Liver (tissue), 9 donors: Measurements from ENCODE around the gene ABL2. TPM values are rescaled to one million over a fixed set of nuclear protein-coding genes. Genes with fewer than 3 reads are reported as not detected.

Experiments
- DNase-seq: peaks from one replicate; pipeline ENCODE4 v3.0.0-alpha.2; 2017; ENCODE audit warnings: low spot score
- H3K27ac ChIP-seq, 2 donors: one replicate each; pipeline ENCODE4 v1.7.0; 2013; ENCODE audit warnings: inconsistent platforms in 2 of 2, low read length in 2 of 2, control low read depth in 1 of 2, low read depth in 1 of 2, mild to moderate bottlenecking in 1 of 2
- H3K27me3 ChIP-seq, 4 donors: one replicate each; pipeline versions ENCODE4 v1.6.1 to v1.7.0; 2013; ENCODE audit warnings: low read length in 3 of 4, inconsistent platforms in 1 of 4, mild to moderate bottlenecking in 1 of 4, moderate library complexity in 1 of 4; ENCODE audit not compliant: control insufficient read depth in 4 of 4, insufficient read depth in 4 of 4
- H3K36me3 ChIP-seq, 4 donors: one replicate each; pipeline versions ENCODE4 v1.6.1 to v1.7.0; 2013; ENCODE audit warnings: low read length in 3 of 4, mild to moderate bottlenecking in 3 of 4, low read depth in 1 of 4, moderate library complexity in 1 of 4; ENCODE audit not compliant: control insufficient read depth in 4 of 4, insufficient read depth in 3 of 4
- H3K4me1 ChIP-seq, 4 donors: one replicate each; pipeline versions ENCODE4 v1.6.1 to v1.7.0; 2013; ENCODE audit warnings: low read length in 3 of 4, mild to moderate bottlenecking in 3 of 4, moderate library complexity in 1 of 4; ENCODE audit not compliant: control insufficient read depth in 4 of 4, insufficient read depth in 4 of 4
- H3K4me3 ChIP-seq, 3 donors: one replicate each; pipeline versions ENCODE4 v1.6.1 to v1.7.0; 2013; ENCODE audit warnings: low read length in 3 of 3, control low read depth in 1 of 3, low read depth in 1 of 3, mild to moderate bottlenecking in 1 of 3
- H3K9ac ChIP-seq, 2 donors: one replicate each; pipeline ENCODE4 v1.7.0; 2013; ENCODE audit warnings: low read length in 2 of 2, mild to moderate bottlenecking in 2 of 2, moderate library complexity in 2 of 2, control low read depth in 1 of 2, low read depth in 1 of 2
- H3K9me3 ChIP-seq, 4 donors: one replicate each; pipeline versions ENCODE4 v1.6.1 to v1.7.0; 2013; ENCODE audit warnings: low read length in 3 of 4; ENCODE audit not compliant: control insufficient read depth in 4 of 4
- CTCF ChIP-seq: fragments of 150-350 bp; IDR thresholded peaks from 2 replicates; pipeline ENCODE4 v1.5.1; 2017; ENCODE audit warnings: improper control_type of control experiment, low read depth, low read length; ENCODE audit not compliant: missing input control
- EGR1 ChIP-seq, 2 donors: IDR thresholded peaks; 2 replicates each; pipeline ENCODE4 v1.6.1; 2016 to 2018; ENCODE audit warnings: antibody characterized with exemption in 2 of 2, low read depth in 2 of 2
- FOXA1 ChIP-seq: IDR thresholded peaks from 2 replicates; pipeline ENCODE4 v1.6.1; 2016; ENCODE audit warnings: antibody characterized with exemption
- FOXA2 ChIP-seq: IDR thresholded peaks from 2 replicates; pipeline ENCODE4 v1.6.1; 2016; ENCODE audit warnings: antibody characterized with exemption
- GABPA ChIP-seq, 2 donors: IDR thresholded peaks in 1 of 2; conservative IDR thresholded peaks in 1 of 2; 2 replicates each; pipeline ENCODE4 v1.6.1; 2016; ENCODE audit warnings: antibody characterized with exemption in 2 of 2, mild to moderate bottlenecking in 1 of 2, moderate library complexity in 1 of 2
- HNF4A ChIP-seq, 2 donors: conservative IDR thresholded peaks; 2 replicates each; pipeline ENCODE4 v1.6.1; 2016; ENCODE audit warnings: antibody characterized with exemption in 2 of 2, mild to moderate bottlenecking in 2 of 2
- JUND ChIP-seq, 2 donors: IDR thresholded peaks; 2 replicates each; pipeline ENCODE4 v1.6.1; 2016; ENCODE audit warnings: antibody characterized with exemption in 2 of 2
- MAX ChIP-seq: IDR thresholded peaks from 2 replicates; pipeline ENCODE4 v1.6.1; 2016; ENCODE audit warnings: antibody characterized with exemption
- NR2F2 ChIP-seq: IDR thresholded peaks from 2 replicates; pipeline ENCODE4 v1.6.1; 2016; ENCODE audit warnings: antibody characterized with exemption
- RAD21 ChIP-seq, 2 donors: IDR thresholded peaks; 2 replicates each; pipeline ENCODE4 v1.6.1; 2016; ENCODE audit warnings: antibody characterized with exemption in 2 of 2, mild to moderate bottlenecking in 2 of 2
- REST ChIP-seq: IDR thresholded peaks from 2 replicates; pipeline ENCODE4 v1.6.1; 2016; ENCODE audit warnings: antibody characterized with exemption, mild to moderate bottlenecking
- RXRA ChIP-seq, 2 donors: IDR thresholded peaks; 2 replicates each; pipeline ENCODE4 v1.6.1; 2017 to 2018; ENCODE audit warnings: antibody characterized with exemption in 2 of 2, mild to moderate bottlenecking in 1 of 2
- SP1 ChIP-seq: IDR thresholded peaks from 2 replicates; pipeline ENCODE4 v1.6.1; 2018; ENCODE audit warnings: antibody characterized with exemption, mild to moderate bottlenecking
- TAF1 ChIP-seq: conservative IDR thresholded peaks from 2 replicates; pipeline ENCODE4 v1.6.1; 2016; ENCODE audit warnings: antibody characterized with exemption, mild to moderate bottlenecking
- YY1 ChIP-seq: IDR thresholded peaks from 2 replicates; pipeline ENCODE4 v1.6.1; 2016; ENCODE audit warnings: antibody characterized with exemption, mild to moderate bottlenecking
- ZBTB33 ChIP-seq: IDR thresholded peaks from 2 replicates; pipeline ENCODE4 v1.6.1; 2016; ENCODE audit warnings: antibody characterized with exemption
- WGBS: extraction: QIAGEN DNeasy Blood & Tissue Kit; methylation state at CpG from one replicate; pipeline ENCODE4 v1.1.7; 2013; 5-methylcytosine and 5-hydroxymethylcytosine counted together
- polyA plus RNA-seq, 2 donors: library from polyadenylated mRNA; stranded (reverse) in 1 of 2; unstranded in 1 of 2; fragments of 200-250 nt in 1 of 2; fragments of >200 nt in 1 of 2; fragmentation: Nextera tagmentation in 1 of 2; extraction: Ambion mirVana in 1 of 2; gene quantifications; one replicate each; pipeline versions ENCODE4 v1.2.1 to v1.2.3, GENCODE V29; 2013 to 2015
- total RNA-seq, 2 donors: library from RNA; depleted of rRNA; stranded (reverse); fragments of >200 nt; gene quantifications; one replicate each; pipeline ENCODE4 v1.2.3, GENCODE V29; 2014
- TF ChIP-seq, protein P1 (sequence below): IDR thresholded peaks from 2 replicates; pipeline ENCODE4 v1.6.1; 2016; ENCODE audit warnings: antibody characterized with exemption
- donor health status: healthy.
- donor health status: healthy.
- donor health status: healthy.
- donor health status: healthy.
- donor health status: healthy.

The ABL2 gene
- total and polyA plus RNA-seq, 4 donors = 1.8 to 7.8 (median 3.4) TPM

- no peak overlapping the region for H3K4me3 ChIP-seq
- TF ChIP-seq FOXA2 = no peak
- no peak for TF ChIP-seq CTCF
- TF ChIP-seq RXRA (IDR thresholded peaks at IDR 0.05) = no peak
- TF ChIP-seq MAX = no peak
- no peak for TF ChIP-seq YY1
- no peak for TF ChIP-seq SP1
- no peak for TF ChIP-seq REST
- no peak for TF ChIP-seq NR2F2
- no peak for TF ChIP-seq HNF4A (conservative IDR thresholded peaks at IDR 0.05)
- no peak for TF ChIP-seq ZBTB33
- no peak for TF ChIP-seq FOXA1
- TF ChIP-seq TAF1 = no peak
- no peak for TF ChIP-seq EGR1 (IDR thresholded peaks at IDR 0.05; ENCODE audit: low read depth in 2 of 2)
- TF ChIP-seq, protein P1, sequence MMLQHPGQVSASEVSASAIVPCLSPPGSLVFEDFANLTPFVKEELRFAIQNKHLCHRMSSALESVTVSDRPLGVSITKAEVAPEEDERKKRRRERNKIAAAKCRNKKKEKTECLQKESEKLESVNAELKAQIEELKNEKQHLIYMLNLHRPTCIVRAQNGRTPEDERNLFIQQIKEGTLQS = no peak
- no peak for TF ChIP-seq RAD21 (IDR thresholded peaks at IDR 0.05)
- no peak overlapping the region for H3K27ac ChIP-seq
- H3K36me3 ChIP-seq = no peaks in the 10 kb centered on the region
- H3K4me1 ChIP-seq = no peaks in the 10 kb centered on the region
- H3K27me3 ChIP-seq = no peaks in the 10 kb centered on the region
- no peak for DNase-seq
- 87% methylated on average over 1 of the region's 1 CpG for WGBS
- no peak overlapping the region for H3K9ac ChIP-seq
- H3K9me3 ChIP-seq = no peaks in the 10 kb centered on the region
Observed at GRCh38 chr1:179195376-179195775, 34.1 kb downstream of the ABL2 start.

GRCh38 chr1:179194068-179194537 is 35.4 kb downstream of the ABL2 start:
- no peak overlapping the region for H3K9ac ChIP-seq
- TF ChIP-seq MAX (no peak), EGR1 (IDR thresholded peaks at IDR 0.05; ENCODE audit: low read depth in 2 of 2) (no peak), CTCF (no peak), FOXA2 (no peak), JUND (IDR thresholded peaks at IDR 0.05) (no peak), GABPA (IDR thresholded peaks at IDR 0.05 in 1 of 2, conservative IDR thresholded peaks at IDR 0.05 in 1 of 2) (no peak), ZBTB33 (no peak), HNF4A (conservative IDR thresholded peaks at IDR 0.05) (no peak)
- TF ChIP-seq, protein P1 = no peak
- H3K4me3 ChIP-seq = no peak overlapping the region
- no peaks in the 10 kb centered on the region for H3K27me3 ChIP-seq
- no peaks in the 10 kb centered on the region for H3K36me3 ChIP-seq
- DNase-seq = no peak
- WGBS = 32% methylated on average over 2 of the region's 2 CpGs
- H3K4me1 ChIP-seq = no peaks in the 10 kb centered on the region
- H3K9me3 ChIP-seq = no peaks in the 10 kb centered on the region
- no peak overlapping the region for H3K27ac ChIP-seq
